WTC11 (cell line): ENCODE data around the gene TCF12. TPM values are rescaled to one million over a fixed set of nuclear protein-coding genes. Genes with fewer than 3 reads are reported as not detected.

Source experiments
- ATAC-seq: fragments of 200-7000 bp; cut with Tn5 transposase; 2 replicates; pipeline ENCODE4 v1.10.0; 2021; ENCODE audit warnings: mild to moderate bottlenecking, moderate library complexity
- CTCF ChIA-PET: fragments of 300-600 bp; sonication (Branson Sonifier 250); formaldehyde crosslinking; loops from one replicate; lab custom pipeline; 2021; ENCODE audit warnings: antibody characterized with exemption; lab: Charles Lee
- POLR2A ChIA-PET: fragments of 350-600 bp; sonication (Branson Sonifier 250); formaldehyde crosslinking; loops from one replicate; lab custom pipeline; 2021; ENCODE audit warnings: antibody characterized with exemption; lab: Charles Lee
- DNase-seq: peaks from one replicate; pipeline ENCODE4 v3.0.0; 2021; ENCODE audit warnings: low spot score
- H3K27ac Mint-ChIP-seq: 2 replicates; pipeline ENCODE4 v1.8.0; 2021; ENCODE audit warnings: mixed read lengths
- H3K27me3 Mint-ChIP-seq: 2 replicates; pipeline ENCODE4 v1.8.0; 2021; ENCODE audit warnings: low read depth, mild to moderate bottlenecking, moderate library complexity, mixed read lengths
- H3K36me3 Mint-ChIP-seq: 2 replicates; pipeline ENCODE4 v1.8.0; 2021; ENCODE audit warnings: mixed read lengths
- H3K4me1 Mint-ChIP-seq: 2 replicates; pipeline ENCODE4 v1.8.0; 2022; ENCODE audit warnings: mixed read lengths
- H3K4me3 Mint-ChIP-seq: 2 replicates; pipeline ENCODE4 v1.8.0; 2021; ENCODE audit warnings: mild to moderate bottlenecking, moderate library complexity, mixed read lengths
- H3K9me3 Mint-ChIP-seq: 2 replicates; pipeline ENCODE4 v1.8.0; 2021; ENCODE audit warnings: mixed read lengths
- ATF1 ChIP-seq: sonication (generic); formaldehyde crosslinking; IDR thresholded peaks from 2 replicates; pipeline ENCODE4 v1.8.1; 2023; ENCODE audit warnings: mild to moderate bottlenecking, moderate library complexity, missing genetic modification reagents
- ATF3 ChIP-seq: sonication (generic); formaldehyde crosslinking; conservative IDR thresholded peaks from 2 replicates; pipeline ENCODE4 v1.8.1; 2022; ENCODE audit warnings: mild to moderate bottlenecking, missing genetic modification reagents
- CBFB ChIP-seq: sonication (generic); formaldehyde crosslinking; IDR thresholded peaks from 2 replicates; pipeline ENCODE4 v1.8.1; 2022; ENCODE audit warnings: mild to moderate bottlenecking, low read depth, missing genetic modification reagents
- CDX4 ChIP-seq: fragments of 250-450 bp; sonication (Bioruptor Pico); IDR thresholded peaks from 2 replicates; pipeline ENCODE4 v1.9.0; 2021; ENCODE audit warnings: moderate library complexity, mild to moderate bottlenecking, inconsistent platforms, borderline replicate concordance
- HMGA2 ChIP-seq: fragments of 250-450 bp; sonication (Bioruptor Pico); IDR thresholded peaks from 2 replicates; pipeline ENCODE4 v1.4.0; 2021; ENCODE audit warnings: mild to moderate bottlenecking, moderate library complexity
- KAT7 ChIP-seq: sonication (generic); formaldehyde crosslinking; IDR thresholded peaks from 2 replicates; pipeline ENCODE4 v1.8.1; 2023; ENCODE audit warnings: missing genetic modification reagents, mild to moderate bottlenecking, borderline replicate concordance
- MXD4 ChIP-seq: fragments of 250-450 bp; sonication (Bioruptor Pico); IDR thresholded peaks from 2 replicates; pipeline ENCODE4 v1.8.0; 2021; ENCODE audit warnings: mild to moderate bottlenecking, moderate library complexity, borderline replicate concordance
- NFE2L1 ChIP-seq: sonication (generic); formaldehyde crosslinking; IDR thresholded peaks from 2 replicates; pipeline ENCODE4 v1.8.1; 2023; ENCODE audit warnings: missing genetic modification reagents
- NFYB ChIP-seq: sonication (generic); formaldehyde crosslinking; conservative IDR thresholded peaks from 2 replicates; pipeline ENCODE4 v1.8.0; 2022; ENCODE audit warnings: low read depth, missing genetic modification reagents
- NR1H2 ChIP-seq: sonication (generic); formaldehyde crosslinking; IDR thresholded peaks from 2 replicates; pipeline ENCODE4 v1.9.0; 2021; ENCODE audit warnings: mild to moderate bottlenecking, moderate library complexity, missing genetic modification reagents
- OVOL2 ChIP-seq: fragments of 250-450 bp; sonication (Bioruptor Pico); IDR thresholded peaks from 2 replicates; pipeline ENCODE4 v1.9.0; 2021; ENCODE audit warnings: mild to moderate bottlenecking, borderline replicate concordance
- STAT6 ChIP-seq: sonication (generic); formaldehyde crosslinking; conservative IDR thresholded peaks from 2 replicates; pipeline ENCODE4 v1.8.1; 2023; ENCODE audit warnings: mild to moderate bottlenecking, low read depth, missing genetic modification reagents, moderate library complexity
- TP53 ChIP-seq: sonication (generic); formaldehyde crosslinking; IDR thresholded peaks from 2 replicates; pipeline ENCODE4 v1.8.1; 2023; ENCODE audit warnings: mild to moderate bottlenecking, missing genetic modification reagents
- USF2 ChIP-seq: sonication (generic); formaldehyde crosslinking; IDR thresholded peaks from 2 replicates; pipeline ENCODE4 v1.8.1; 2023; ENCODE audit warnings: mild to moderate bottlenecking, missing genetic modification reagents, moderate library complexity
- ZNF232 ChIP-seq: sonication (generic); formaldehyde crosslinking; IDR thresholded peaks from 2 replicates; pipeline ENCODE4 v1.8.0; 2022; ENCODE audit warnings: mild to moderate bottlenecking, missing genetic modification reagents
- ZNF317 ChIP-seq: sonication (generic); formaldehyde crosslinking; IDR thresholded peaks from 2 replicates; pipeline ENCODE4 v1.8.1; 2023; ENCODE audit warnings: low read depth, mild to moderate bottlenecking, moderate library complexity, missing genetic modification reagents, borderline replicate concordance
- ZNF425 ChIP-seq: fragments of 250-450 bp; sonication (Bioruptor Pico); conservative IDR thresholded peaks from 2 replicates; pipeline ENCODE4 v1.9.0; 2021; ENCODE audit warnings: mild to moderate bottlenecking
- ZNF512 ChIP-seq: sonication (generic); formaldehyde crosslinking; IDR thresholded peaks from 2 replicates; pipeline ENCODE4 v1.8.1; 2022; ENCODE audit warnings: missing genetic modification reagents, borderline replicate concordance
- ZSCAN18 ChIP-seq: fragments of 250-450 bp; sonication (Bioruptor Pico); IDR thresholded peaks from 2 replicates; pipeline ENCODE4 v2.1.2; 2022; ENCODE audit warnings: mild to moderate bottlenecking, moderate library complexity
- total RNA-seq: library from RNA; stranded (reverse); gene quantifications from 3 replicates; pipeline ENCODE4 v1.2.3, GENCODE V29; 2021

The TCF12 gene
- total RNA-seq, 1 experiment from 2014 or later: 73.2 TPM

- H3K4me1 Mint-ChIP-seq: peaks cover 11% of the 10 kb centered on the region
- no peak for DNase-seq
- no peak overlapping the region for H3K4me3 Mint-ChIP-seq
- no peak overlapping the region for H3K27ac Mint-ChIP-seq
- ATAC-seq: no peak
- POLR2A ChIA-PET: no interaction called here
- no peaks in the 10 kb centered on the region for H3K9me3 Mint-ChIP-seq
- no peak for TF ChIP-seq TP53 (CRISPR knock-in tag)
- no peak for TF ChIP-seq ZNF425 (CRISPR knock-in tag)
- no peak for TF ChIP-seq NFYB (CRISPR knock-in tag)
- TF ChIP-seq CDX4 (CRISPR knock-in tag): no peak
- no peak for TF ChIP-seq USF2 (CRISPR knock-in tag)
- no peak for TF ChIP-seq ZNF317
- H3K27me3 Mint-ChIP-seq: no peaks in the 10 kb centered on the region; the same call in 1 of the 2 replicates
- H3K36me3 Mint-ChIP-seq: no peaks in the 10 kb centered on the region
- CTCF ChIA-PET: interaction anchor here (1.1 to 2.4 kb wide), 7 partner anchors 10 to 199 kb away, joined by 3 to 9 read pairs (median 6); no protein-coding TSS in a partner anchor
These were observed 410.5 kb downstream of the TCF12 start for GRCh38 chr15:57328897-57329296.

- ATAC-seq (no peak), DNase-seq (no peak)
- POLR2A ChIA-PET: no interaction called here
- Mint-ChIP-seq H3K4me1 (peaks cover 10% of the 10 kb centered on the region), H3K9me3 (no peaks in the 10 kb centered on the region), H3K4me3 (no peak overlapping the region), H3K27me3 (no peaks in the 10 kb centered on the region; the same call in 1 of the 2 replicates), H3K36me3 (no peaks in the 10 kb centered on the region), H3K27ac (no peak overlapping the region)
- CTCF ChIA-PET: interaction anchor here (0.9 to 2.4 kb wide), 7 partner anchors 9 to 839 kb away, joined by 3 to 9 read pairs (median 6); no protein-coding TSS in a partner anchor
- no peak for TF ChIP-seq ZNF232 (CRISPR knock-in tag)
- TF ChIP-seq STAT6 (CRISPR knock-in tag): no peak
- no peak for TF ChIP-seq MXD4 (CRISPR knock-in tag)
- TF ChIP-seq ZNF512: no peak
- no peak for TF ChIP-seq ATF1 (CRISPR knock-in tag)
- no peak for TF ChIP-seq HMGA2
- no peak for TF ChIP-seq CDX4 (CRISPR knock-in tag)
- no peak for TF ChIP-seq ZSCAN18 (CRISPR knock-in tag)
- TF ChIP-seq OVOL2: no peak
- no peak for TF ChIP-seq NR1H2 (CRISPR knock-in tag)
- no peak for TF ChIP-seq KAT7
- no peak for TF ChIP-seq CBFB (CRISPR knock-in tag)
- TF ChIP-seq NFE2L1 (CRISPR knock-in tag): no peak
- TF ChIP-seq ATF3: no peak
These were observed 411.3 kb downstream of the TCF12 start for GRCh38 chr15:57329582-57330367.
